Measurements from ENCODE around the gene SCN7A.
A peak's percentile ranks its signal among the peaks of the same experiment; 100 is the strongest.

The SCN7A gene

GRCh38 chr2:166372046-166372445 lies 122.0 kb downstream of the SCN7A start:
- no peak overlapping the region for H3K4me3 ChIP-seq (ENCODE audit: low read depth, low read length)
- no peak for TF ChIP-seq CTCF (IDR thresholded peaks at IDR 0.05; ENCODE audit: low read depth, low read length, missing control alignments)
- in situ Hi-C loops (cut with HindIII; ENCODE audit: low sequenced_read_pairs): no loop called here
- DNase-seq (ENCODE audit: low read depth): no peak

DNA sequence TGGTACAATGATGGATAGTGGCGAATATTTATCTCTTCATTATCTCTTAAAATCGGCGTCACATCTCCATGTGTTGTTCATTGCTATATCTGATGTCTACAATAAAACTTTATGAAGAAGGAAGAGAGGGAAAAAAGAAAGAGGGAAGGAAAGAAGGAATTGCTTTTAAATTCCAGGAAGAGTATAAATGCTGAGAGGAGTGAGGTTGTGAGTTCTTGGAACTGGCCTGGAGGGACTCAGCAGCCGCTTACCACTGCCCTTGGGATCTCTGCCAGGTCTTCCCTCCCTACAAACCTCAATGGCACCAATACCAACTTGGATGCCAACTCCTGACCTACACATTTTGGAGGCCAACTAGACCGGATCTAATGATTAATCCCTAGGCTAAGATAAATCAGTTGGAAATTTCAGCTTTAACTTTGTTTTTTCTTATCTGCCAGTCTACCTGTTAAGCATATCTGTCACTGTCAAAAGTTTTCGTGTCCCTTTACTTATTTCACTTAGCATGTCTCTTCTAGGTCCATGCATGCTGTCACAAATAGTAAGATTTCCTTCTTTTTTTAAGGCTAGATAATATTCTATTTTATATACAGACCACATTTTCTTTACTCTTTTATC lies 128.1 kb downstream of the SCN7A start:
- in situ Hi-C loops (cut with HindIII; ENCODE audit: low sequenced_read_pairs): no loop called here
- no peak overlapping the region for H3K4me3 ChIP-seq (ENCODE audit: low read depth, low read length)
- no peak for TF ChIP-seq CTCF (IDR thresholded peaks at IDR 0.05; ENCODE audit: low read depth, low read length, missing control alignments)
- peak; percentile 28 for DNase-seq (ENCODE audit: low read depth)

- no peak for DNase-seq (ENCODE audit: low read depth)
- H3K4me3 ChIP-seq (ENCODE audit: low read depth, low read length): no peak overlapping the region
- TF ChIP-seq CTCF (IDR thresholded peaks at IDR 0.05; ENCODE audit: low read depth, low read length, missing control alignments): no peak
- in situ Hi-C loops (cut with HindIII; ENCODE audit: low sequenced_read_pairs): no loop called here
Measured at GRCh38 chr2:166365239-166365638, 128.8 kb downstream of the SCN7A start.

DNA sequence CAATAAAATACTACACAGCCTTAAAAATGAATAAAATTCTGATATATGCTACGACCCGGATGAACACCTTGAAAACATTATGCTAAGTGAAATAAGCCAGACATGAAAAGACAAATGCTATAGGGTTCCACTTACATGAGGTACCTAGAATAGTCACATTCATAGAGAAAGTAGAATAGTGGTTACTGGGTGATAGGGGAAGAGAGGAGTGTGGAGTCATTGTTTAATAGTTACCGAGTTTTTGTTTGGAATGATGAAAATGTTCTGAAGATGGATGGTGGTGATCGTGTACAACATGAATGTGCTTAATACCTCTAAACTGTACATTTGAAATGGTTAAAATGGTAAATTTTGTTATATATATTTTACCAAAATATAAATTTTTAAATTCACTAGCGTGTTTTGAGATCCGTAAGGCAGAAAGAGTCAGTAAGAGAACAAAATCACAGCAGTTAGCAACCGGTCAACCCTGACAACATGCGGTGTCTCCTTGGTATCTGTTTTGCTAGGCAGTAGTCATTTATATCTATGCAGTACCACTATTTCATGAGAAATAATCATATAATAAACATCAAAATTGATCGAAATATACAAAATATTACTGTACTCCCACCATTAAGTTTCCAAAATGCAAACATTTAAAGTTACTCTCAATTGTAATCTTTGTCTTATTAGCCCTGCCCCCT lies 129.4 kb downstream of the SCN7A start:
- DNase-seq (ENCODE audit: low read depth): no peak
- in situ Hi-C loops (cut with HindIII; ENCODE audit: low sequenced_read_pairs): no loop called here
- no peak for TF ChIP-seq CTCF (IDR thresholded peaks at IDR 0.05; ENCODE audit: low read depth, low read length, missing control alignments)
- no peak overlapping the region for H3K4me3 ChIP-seq (ENCODE audit: low read depth, low read length)

GRCh38 chr2:166361351-166362153 lies 132.5 kb downstream of the SCN7A start:
- peak; percentile 19 for DNase-seq (ENCODE audit: low read depth)
- no peak overlapping the region for H3K4me3 ChIP-seq (ENCODE audit: low read depth, low read length)
- in situ Hi-C loops (cut with HindIII; ENCODE audit: low sequenced_read_pairs): no loop called here
- peak; percentile 56 for TF ChIP-seq CTCF (IDR thresholded peaks at IDR 0.05; ENCODE audit: low read depth, low read length, missing control alignments)

DNA sequence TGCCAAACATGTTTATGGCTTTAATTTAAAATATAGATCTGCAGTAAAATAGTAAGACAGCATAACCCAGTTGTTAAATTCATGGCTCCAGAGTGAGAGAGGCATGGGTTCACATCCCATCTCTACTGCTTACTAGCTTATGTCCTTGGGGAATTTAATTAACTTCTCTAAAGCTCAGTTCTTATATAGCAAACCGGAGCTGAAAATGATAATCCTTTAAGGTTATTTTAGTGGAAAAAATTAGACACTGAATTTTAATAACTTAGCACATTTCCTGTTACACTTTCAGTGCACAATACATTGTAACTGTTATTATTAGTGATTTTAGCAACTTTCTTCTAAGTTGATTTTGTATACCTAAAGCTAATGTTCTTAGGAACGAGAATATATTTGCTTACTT lies 133.1 kb downstream of the SCN7A start:
- no peak overlapping the region for H3K4me3 ChIP-seq (ENCODE audit: low read depth, low read length)
- DNase-seq (ENCODE audit: low read depth): no peak
- TF ChIP-seq CTCF (IDR thresholded peaks at IDR 0.05; ENCODE audit: low read depth, low read length, missing control alignments): no peak
- in situ Hi-C loops (cut with HindIII; ENCODE audit: low sequenced_read_pairs): no loop called here
